ENCODE data around the gene PBX1.
"Not testable (repeated sequence)": the region's sequence is repeated elsewhere in the genome, so short reads cannot be mapped to it uniquely, and the experiment has no call there.

Gene PBX1

GRCh38 chr1:164591858-164592257 lies 32.9 kb downstream of the PBX1 start:
- DNase-seq: no peak

DNA sequence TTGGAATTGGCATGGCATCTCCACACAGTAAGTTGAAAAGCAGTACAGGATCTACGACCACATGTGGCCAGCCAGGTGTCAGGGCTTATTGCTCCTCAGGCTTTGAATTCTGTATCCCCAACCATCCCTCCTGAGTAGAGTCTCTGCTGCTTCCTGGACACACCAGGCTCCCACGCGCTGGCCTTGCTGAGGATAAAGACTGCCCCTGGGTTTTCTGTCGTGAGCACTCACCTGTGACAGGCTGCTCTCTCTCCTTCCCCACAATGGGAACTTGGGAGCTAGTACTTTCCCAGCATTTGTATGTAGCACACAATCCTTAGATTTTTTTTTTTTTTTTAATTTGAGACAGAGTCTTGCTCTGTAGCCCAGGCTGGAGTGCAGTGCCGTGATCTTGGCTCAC lies 33.6 kb downstream of the PBX1 start:
- no peak for DNase-seq

DNA sequence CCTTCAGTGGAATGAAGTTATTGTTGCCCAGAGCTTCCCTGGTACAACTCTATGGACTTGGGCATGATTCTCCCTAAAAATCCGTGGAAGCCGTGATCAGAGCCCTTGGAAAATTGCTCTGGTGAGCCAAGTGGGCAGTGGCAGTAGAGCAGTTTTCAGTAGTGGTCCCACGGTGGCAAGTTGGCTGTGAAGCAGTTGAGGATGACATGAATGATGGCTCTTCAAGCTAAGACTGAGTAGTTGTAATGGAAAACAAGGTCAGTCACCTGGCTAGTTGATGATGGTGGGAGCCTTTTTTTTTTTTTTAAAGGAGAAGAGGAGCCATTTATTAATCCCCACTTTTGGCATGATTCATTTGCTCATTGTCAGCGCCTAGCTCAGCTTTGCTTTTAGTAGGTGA lies 36.2 kb downstream of the PBX1 start:
- DNase-seq: no peak

DNA sequence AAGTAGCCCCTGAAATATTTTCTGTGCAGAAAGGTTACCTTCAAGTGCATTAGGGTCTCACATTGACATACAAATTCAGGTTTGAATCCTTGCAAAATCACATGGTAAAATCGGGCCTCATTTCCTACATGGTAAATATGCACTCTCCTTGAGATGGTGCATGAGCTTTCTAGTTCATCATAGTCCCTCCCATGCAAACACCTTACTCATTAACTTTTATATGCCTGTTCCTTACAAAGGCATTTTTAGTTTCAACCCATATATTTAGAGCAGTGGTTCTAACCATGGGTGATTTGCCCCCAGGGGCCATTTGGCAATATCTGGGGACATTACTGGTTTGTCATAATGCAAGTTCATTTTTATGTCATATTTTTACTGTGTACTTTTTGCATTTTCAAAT lies 37.2 kb downstream of the PBX1 start:
- no peak for DNase-seq

DNA sequence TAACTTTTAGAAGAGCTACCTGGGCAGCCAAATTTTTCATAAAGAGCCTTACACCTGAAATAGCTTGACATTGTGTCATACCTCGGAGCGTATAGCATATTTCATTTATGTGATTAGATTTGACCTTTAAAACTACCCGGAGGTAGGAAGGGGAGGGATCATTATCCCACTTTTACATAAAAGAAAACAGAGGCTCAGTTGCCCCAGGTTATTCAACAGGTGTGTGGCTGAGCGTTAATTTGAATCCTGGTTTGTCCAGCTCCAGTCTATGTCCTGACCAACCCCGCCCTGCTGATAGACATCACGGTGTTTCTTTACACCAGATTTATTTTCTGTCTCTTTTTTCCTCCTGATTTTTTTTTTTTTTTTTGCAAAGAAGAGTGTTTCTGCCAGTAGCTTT lies 39.7 kb downstream of the PBX1 start:
- DNase-seq: no peak

GRCh38 chr1:164599272-164599671 lies 40.3 kb downstream of the PBX1 start:
- DNase-seq: no peak

DNA sequence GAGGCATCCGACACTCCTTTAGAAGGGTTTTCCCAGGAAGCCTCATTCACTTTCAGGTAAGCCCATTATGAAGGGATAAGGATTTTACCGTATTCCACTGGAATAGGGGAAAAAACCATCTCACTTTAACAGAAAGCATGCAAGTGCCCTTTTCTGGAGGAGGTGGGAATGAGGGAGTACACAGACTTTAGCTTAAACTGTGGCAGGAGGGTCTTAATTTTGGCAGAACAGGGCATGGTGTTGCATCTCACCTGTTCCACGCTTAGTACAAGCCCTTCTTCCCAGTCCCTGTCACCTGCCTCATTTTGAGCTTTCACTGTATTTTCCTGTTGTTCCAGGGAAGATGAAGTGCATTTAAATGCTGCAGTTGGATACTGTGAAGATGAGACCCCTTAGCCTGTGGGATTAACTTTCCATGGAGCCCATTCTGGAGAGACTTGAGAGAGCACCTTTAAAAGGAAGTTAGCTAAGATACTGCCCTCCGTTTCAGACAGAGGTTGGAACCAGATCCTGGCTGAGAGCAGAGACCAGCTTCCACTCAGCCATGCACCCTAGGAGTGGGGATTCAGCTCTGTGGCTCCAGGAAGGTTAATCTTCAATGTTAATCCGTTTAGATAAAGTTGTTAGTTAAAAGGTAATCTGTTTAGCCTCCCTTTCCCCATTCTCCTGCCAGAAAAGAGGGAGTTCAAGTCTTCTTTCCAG lies 42.6 kb downstream of the PBX1 start:
- no peak for DNase-seq

DNA sequence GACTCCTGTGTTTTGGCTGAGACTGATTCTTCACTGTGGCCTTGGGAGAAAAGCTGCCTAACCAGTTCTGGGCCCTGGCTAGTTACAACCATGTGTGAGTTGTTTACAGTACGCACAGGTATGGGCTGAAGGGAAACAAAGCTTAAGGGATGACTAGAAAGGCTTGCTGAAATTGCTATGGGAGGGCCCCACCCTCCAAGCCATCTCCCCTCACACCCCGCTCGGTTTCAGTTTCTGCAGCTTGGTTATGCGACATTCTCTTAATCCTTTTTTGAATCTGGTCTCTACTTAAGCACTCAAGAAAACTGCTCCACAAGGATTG lies 43.1 kb downstream of the PBX1 start:
- DNase-seq: no peak

DNA sequence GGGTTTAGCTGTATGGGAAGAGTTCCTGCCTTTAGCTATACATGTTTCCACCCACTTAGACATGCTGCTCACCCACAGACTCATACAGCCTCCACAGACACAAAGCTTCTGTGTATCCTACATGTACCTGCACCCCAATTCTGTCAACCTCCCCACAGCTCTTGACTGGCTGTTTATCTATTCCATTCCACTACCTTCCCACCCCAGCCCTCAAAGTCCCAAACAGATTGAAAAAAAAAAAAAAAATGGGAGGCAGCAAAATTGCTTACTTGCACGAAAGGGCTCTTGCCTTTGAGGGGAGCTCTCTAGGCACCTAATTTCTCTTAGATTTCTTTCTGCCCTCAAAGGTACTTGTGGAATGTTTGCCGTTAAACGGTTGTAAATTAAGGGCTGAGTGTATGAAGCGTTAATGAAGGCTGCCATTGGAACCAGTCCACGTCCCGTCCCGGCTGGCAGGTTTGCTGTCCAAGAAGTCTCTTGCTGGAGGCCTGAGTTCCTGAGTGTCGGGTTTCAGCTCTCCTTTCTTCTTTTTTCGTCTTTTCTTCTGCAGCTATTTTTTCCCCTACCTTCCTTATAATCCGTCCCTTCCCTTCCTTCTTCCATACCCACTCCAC lies 43.6 kb downstream of the PBX1 start:
- no peak for DNase-seq

DNA sequence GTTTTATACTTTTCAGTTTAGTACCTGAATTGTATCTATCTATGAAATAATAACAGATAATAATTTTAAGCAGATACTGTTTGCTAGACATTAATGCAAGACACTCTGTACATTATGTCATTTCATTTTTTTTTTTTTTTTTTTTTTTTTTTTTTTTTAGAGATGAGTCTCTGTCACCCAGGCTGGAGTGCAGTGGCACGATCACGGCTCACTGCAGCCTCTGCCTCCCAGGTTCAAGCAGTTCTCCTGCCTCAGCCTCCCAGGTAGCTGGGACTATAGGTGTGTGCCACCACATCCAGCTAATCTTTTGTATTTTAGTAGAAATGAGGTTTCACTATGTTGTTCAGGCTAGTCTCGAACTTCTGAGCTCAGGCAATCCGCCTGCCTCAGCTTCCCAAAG lies 44.8 kb downstream of the PBX1 start:
- not testable (repeated sequence) for DNase-seq

- DNase-seq: no peak
These were observed 45.6 kb downstream of the PBX1 start for GRCh38 chr1:164604541-164604940.

DNA sequence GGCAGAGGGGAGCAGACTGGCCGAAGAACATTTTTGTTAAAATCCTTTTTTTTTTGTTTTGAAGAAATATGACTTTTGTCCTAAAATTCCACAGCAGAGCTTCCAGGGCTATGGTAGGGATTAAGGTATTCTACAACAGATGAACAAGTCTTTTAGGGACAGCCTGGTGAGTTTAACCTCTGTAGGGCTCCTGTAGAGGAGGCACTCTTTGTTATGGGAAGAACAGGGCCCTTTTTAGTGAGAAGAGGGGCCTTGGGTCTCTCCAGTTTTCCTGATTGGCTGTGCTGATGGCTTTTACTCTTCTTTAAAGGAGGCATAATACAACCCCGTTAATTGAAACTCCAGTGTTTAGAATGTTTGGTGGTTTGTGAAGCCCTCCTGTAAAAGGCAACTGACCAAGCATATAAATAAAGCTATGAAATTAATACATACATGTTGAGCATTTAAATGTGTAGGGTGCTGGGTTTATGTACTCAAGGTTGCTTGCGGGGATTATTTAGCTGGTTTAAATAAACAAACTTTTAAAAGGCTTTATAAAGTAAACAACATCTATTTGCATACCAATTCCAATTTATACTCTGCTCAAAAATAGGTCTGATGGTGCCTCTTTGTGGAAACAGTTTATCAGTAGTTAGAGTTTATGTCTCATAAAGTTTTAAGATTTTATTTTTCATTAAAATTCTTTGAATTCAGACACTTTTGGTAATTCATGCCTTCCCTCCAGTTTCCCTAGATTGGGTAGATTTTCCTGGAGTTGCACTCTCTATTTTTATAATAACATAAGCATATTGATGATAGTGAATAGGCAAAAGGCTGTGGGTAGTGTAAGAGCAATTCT lies 46.5 kb downstream of the PBX1 start:
- no peak for DNase-seq

- no peak for DNase-seq
These were observed 48.4 kb downstream of the PBX1 start for GRCh38 chr1:164607351-164607750.

- DNase-seq: no peak
These were observed 49.7 kb downstream of the PBX1 start for GRCh38 chr1:164608651-164609057.

DNA sequence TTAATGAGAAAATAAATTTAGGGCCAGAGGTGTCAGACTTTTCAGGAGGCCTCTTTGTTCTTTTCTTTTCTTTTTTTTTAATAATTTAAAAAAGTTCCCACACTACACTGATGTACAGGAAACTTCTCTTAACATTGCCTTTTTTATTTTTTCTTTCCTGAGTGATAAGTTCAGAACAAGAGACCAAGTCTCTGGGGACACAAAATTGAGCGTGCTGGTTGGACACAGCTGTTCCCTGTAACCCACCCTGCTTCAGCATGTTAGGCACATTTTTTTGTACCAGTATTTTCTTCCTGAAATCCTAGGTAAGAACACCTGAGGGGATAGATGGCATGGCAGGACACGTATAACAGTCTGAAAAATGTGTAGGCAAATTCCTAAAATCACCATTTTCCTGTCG lies 50.1 kb downstream of the PBX1 start:
- DNase-seq: no peak

- no peak for DNase-seq
These were observed 51.7 kb downstream of the PBX1 start for GRCh38 chr1:164610538-164611222.

- no peak for DNase-seq
These were observed 53.0 kb downstream of the PBX1 start for GRCh38 chr1:164611754-164612642.

DNA sequence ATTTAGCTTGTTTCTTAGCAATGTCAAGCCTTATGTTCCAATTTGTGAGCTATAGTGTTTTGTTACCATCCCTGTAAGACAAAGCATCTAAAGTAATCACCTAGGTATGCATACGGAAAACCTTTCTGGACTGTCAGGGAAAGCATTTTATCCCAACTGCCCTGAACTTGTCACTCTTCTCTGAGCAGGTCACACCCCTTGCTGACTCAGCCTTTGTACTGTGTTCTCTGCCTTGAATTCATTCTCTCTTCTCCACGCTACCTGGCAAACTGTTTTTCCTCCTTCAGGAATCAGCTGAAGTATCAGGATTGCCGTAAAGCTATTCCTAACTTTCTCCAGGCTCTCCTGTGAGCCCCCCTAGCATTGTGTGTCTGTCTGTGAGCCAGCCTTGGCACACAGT lies 54.2 kb downstream of the PBX1 start:
- no peak for DNase-seq

DNA sequence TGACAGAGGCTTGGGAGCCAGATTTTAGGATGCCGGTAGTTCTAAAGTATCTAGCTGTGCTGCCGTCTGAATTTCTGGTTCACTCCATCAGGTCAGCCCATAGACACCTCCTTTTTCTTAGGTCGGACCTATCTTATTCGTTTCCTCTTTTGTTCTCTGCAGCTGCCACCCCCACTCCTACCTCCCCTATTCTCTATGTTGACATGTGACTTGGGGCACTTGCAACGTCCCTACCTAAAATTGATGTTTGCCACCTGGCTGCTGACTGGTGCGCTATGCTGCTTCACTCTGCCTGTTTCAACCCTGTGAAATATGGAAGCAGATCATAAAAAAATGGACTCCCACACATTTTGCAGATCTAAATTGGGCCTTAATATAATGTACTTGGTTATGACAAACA lies 55.3 kb downstream of the PBX1 start:
- DNase-seq: no peak

DNA sequence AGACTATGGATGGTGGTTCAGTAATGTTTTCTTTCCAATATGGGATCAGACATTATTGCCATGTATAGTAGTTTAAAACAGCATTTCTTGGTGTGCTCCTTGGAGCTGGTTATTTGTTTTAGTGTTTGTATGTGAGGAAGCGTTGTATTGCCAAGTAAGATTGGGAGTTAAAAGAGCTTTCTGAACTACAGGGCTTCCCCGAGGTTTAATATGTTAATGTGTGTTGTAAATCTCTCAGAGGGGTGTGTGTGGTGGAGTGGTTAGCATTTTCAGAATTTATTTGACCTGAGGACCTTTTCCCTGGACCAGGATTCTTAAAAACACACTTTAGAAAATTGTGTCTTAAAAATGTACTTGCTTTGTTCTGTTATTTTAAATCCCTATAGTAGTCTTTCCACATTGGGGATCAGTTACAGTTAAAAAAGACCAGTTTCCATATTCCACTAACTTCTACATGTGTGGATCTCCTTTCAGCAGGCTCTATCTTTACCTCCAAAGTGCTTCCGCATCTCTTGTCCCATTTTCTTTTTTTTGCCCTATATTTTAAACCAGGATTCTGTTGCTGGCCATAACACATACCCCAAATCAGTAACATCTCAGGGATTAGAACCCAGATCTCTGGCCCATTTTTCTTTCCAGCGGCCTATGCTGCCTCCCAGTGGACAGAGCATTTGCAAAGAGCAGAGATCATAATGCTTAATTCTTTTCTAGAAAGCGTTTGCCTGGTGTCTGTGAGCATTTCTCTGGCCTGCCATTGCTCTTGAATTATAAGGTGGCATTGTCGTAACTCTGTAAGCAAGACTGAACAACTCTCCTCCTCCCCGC lies 58.6 kb downstream of the PBX1 start:
- no peak for DNase-seq

DNA sequence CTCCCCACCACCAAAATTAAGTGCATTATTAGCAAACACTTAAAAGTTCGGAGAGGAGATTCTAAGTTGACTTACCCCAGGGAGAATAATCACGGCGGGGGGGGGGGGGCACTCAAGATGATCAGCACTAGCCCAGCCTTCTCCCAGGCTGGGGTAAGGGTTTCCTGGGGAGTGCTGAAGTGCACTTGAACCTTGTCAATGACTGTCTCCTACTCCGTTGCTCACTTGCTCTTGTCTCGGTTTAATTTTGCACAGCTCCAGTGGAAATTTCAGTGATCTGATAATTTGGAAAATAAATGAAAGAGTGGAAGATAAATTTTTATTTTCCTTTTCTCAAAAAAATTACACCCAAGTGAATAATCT lies 59.2 kb downstream of the PBX1 start:
- no peak for DNase-seq
